Measurements from ENCODE around the gene CASP3.
"Not testable (repeated sequence)": the region's sequence is repeated elsewhere in the genome, so short reads cannot be mapped to it uniquely, and the experiment has no call there.

CASP3 gene

GRCh38 chr4:184598753-184599491, 50.3 kb downstream of the CASP3 start:
- no peak for DNase-seq (ENCODE audit: extremely low read depth in 1 of 2, low read depth in 1 of 2)

- no peak for DNase-seq (ENCODE audit: extremely low read depth in 1 of 2, low read depth in 1 of 2)
Measured at GRCh38 chr4:184596617-184597185, 52.5 kb downstream of the CASP3 start.

- DNase-seq (ENCODE audit: extremely low read depth in 1 of 2, low read depth in 1 of 2): no peak
Measured at GRCh38 chr4:184596044-184596616, 53.1 kb downstream of the CASP3 start.

- DNase-seq (ENCODE audit: extremely low read depth in 1 of 2, low read depth in 1 of 2): no peak
Measured at GRCh38 chr4:184595430-184595829, 53.8 kb downstream of the CASP3 start.

GRCh38 chr4:184593461-184593860, 55.8 kb downstream of the CASP3 start:
- no peak for DNase-seq (ENCODE audit: extremely low read depth in 1 of 2, low read depth in 1 of 2)

- DNase-seq (ENCODE audit: extremely low read depth in 1 of 2, low read depth in 1 of 2): not testable (repeated sequence)
Measured at GRCh38 chr4:184591747-184592270, 57.4 kb downstream of the CASP3 start.

- DNase-seq (ENCODE audit: extremely low read depth in 1 of 2, low read depth in 1 of 2): no peak
Measured at GRCh38 chr4:184591070-184591677, 58.1 kb downstream of the CASP3 start.

GRCh38 chr4:184590196-184590595, 59.1 kb downstream of the CASP3 start:
- DNase-seq (ENCODE audit: extremely low read depth in 1 of 2, low read depth in 1 of 2): no peak

GRCh38 chr4:184588893-184589292, 60.4 kb downstream of the CASP3 start:
- no peak for DNase-seq (ENCODE audit: extremely low read depth in 1 of 2, low read depth in 1 of 2)

GRCh38 chr4:184587701-184588100, 61.5 kb downstream of the CASP3 start:
- DNase-seq (ENCODE audit: extremely low read depth in 1 of 2, low read depth in 1 of 2): no peak

GRCh38 chr4:184587221-184587620, 62.0 kb downstream of the CASP3 start:
- DNase-seq (ENCODE audit: extremely low read depth in 1 of 2, low read depth in 1 of 2): no peak

- no peak for DNase-seq (ENCODE audit: extremely low read depth in 1 of 2, low read depth in 1 of 2)
Measured at GRCh38 chr4:184583738-184584502, 65.3 kb downstream of the CASP3 start.
